Fibroblast of lung (primary cell): ENCODE results near the gene PPFIBP1.

Experiments used
- EZH2 ChIP-seq: IDR thresholded peaks from 2 replicates; pipeline ENCODE4 v1.5.1; 2012; ENCODE audit warnings: low read length, control low read depth, mild to moderate bottlenecking; ENCODE audit errors: missing control alignments
- TF ChIP-seq, protein P1 (sequence below), 2 donors: IDR thresholded peaks in 1 of 2; conservative IDR thresholded peaks in 1 of 2; 1 replicate in 1 of 2; 2 replicates in 1 of 2; pipeline ENCODE4 v1.5.1; 2011 to 2012; ENCODE audit warnings: low read length in 2 of 2, control low read depth in 1 of 2, inconsistent platforms in 1 of 2, low read depth in 1 of 2, mild to moderate bottlenecking in 1 of 2

DNA sequence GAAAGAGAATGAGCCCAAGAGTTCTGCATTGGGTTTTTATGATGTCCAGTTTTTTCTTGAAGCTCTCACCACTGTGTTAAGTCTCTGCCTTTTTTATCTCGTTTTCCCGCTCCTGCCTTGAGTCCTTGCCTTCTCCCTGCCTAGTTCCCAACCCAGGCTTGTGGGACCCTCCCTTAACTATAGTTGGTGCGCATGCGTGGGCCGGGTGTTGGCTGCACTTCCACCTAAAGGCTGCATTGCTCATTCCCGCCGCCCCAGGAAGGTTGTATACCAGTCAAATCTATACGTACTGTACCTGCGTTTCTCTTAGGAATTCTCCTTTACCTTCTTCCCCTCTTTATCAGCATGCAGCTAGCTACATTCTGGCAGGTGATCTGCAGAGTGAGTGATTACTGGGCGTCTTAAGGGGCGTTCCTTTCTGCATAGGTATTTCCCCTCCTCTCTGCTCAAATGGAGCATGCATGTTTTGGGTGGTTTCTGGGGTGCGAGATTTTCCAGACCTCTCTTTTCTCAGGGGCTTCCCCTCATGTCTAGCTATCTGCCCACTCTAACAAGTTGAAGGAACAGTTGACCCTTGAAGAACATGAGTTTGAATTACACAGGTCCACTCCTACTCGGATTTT, 165.7 kb downstream of the PPFIBP1 start:
- TF ChIP-seq, protein P1, sequence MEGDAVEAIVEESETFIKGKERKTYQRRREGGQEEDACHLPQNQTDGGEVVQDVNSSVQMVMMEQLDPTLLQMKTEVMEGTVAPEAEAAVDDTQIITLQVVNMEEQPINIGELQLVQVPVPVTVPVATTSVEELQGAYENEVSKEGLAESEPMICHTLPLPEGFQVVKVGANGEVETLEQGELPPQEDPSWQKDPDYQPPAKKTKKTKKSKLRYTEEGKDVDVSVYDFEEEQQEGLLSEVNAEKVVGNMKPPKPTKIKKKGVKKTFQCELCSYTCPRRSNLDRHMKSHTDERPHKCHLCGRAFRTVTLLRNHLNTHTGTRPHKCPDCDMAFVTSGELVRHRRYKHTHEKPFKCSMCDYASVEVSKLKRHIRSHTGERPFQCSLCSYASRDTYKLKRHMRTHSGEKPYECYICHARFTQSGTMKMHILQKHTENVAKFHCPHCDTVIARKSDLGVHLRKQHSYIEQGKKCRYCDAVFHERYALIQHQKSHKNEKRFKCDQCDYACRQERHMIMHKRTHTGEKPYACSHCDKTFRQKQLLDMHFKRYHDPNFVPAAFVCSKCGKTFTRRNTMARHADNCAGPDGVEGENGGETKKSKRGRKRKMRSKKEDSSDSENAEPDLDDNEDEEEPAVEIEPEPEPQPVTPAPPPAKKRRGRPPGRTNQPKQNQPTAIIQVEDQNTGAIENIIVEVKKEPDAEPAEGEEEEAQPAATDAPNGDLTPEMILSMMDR (conservative IDR thresholded peaks at IDR 0.05 in 1 of 2, IDR thresholded peaks at IDR 0.05 in 1 of 2; ENCODE audit: low read depth in 1 of 2, low read length in 2 of 2): no peak
- TF ChIP-seq EZH2: no peak
